NCI-H2107 treated with DMSO at 0.1 percent for 48 hours (cell line): ENCODE measurements around the gene TSPY1.
"Not testable (repeated sequence)": the region's sequence is repeated elsewhere in the genome, so short reads cannot be mapped to it uniquely, and the experiment has no call there.

Experiments used
- DNase-seq: peaks from one replicate; lab custom pipeline; 2025; ENCODE audit not compliant: unreplicated experiment; lab: John Stamatoyannopoulos, UW

Gene TSPY1, protein sequence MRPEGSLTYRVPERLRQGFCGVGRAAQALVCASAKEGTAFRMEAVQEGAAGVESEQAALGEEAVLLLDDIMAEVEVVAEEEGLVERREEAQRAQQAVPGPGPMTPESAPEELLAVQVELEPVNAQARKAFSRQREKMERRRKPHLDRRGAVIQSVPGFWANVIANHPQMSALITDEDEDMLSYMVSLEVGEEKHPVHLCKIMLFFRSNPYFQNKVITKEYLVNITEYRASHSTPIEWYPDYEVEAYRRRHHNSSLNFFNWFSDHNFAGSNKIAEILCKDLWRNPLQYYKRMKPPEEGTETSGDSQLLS

DNA sequence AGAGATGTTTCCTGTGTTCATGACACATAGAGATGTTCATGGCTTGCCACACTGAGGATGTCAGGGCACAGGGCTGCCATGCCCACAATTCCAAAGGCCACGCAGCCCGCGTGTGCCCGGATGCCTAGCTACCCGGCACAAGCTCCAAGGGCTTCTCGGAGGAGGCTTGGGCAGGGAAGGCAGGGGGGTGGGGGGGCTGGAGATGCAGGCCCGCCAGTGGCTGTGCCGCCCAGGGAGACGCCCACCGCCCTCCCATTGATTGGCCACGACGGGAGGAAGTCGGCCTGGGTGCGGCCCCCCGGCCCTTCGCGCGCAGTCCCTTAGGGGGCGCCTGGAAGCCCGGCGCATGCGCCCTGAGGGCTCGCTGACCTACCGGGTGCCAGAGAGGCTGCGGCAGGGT, at the start of gene TSPY1:
TSPY1 (plus strand) TSS at position 301 of the 400 bp plus-strand sequence; CDS start at position 347, 46 bp downstream.
- DNase-seq, result not testable (repeated sequence)

GRCh38 chrY:9486967-9487366, 20.2 kb downstream of the TSPY1 start, which contains the start of gene TSPY9:
TSS of gene TSPY9 (plus strand) at chrY:9487267. CDS start at chrY:9487313, 46 bp downstream.
- not testable (repeated sequence) for DNase-seq

DNA sequence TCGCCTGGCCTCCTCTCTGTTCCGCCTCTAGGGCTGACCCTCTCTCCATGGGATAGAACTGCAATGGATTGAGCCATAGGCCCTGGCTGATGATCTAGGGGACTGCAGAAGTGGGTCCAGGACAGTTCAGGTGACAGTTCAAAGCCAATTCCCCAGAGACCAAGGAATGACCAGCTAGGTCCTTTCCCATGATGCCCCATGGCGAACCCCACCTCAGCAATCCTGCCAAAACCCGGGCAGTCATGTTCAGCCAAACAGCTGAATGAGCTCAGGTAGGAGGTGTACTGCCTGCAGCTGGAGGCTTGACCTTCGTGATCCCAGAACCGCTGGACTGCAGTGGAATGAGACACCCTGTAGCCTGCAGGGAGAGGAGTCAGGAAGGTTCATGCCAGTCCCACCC, 37.6 kb downstream of the TSPY1 start:
- not testable (repeated sequence) for DNase-seq

- DNase-seq, result not testable (repeated sequence)
Measured at GRCh38 chrY:9516287-9516686, 49.5 kb downstream of the TSPY1 start.
